ENCODE data around the gene SLC26A6. TPM values are rescaled to one million over a fixed set of nuclear protein-coding genes. Genes with fewer than 3 reads are reported as not detected.

SLC26A6 gene
- total and polyA plus RNA-seq, 4 donors = 4.4 to 13.1 (median 6.3) TPM

DNA sequence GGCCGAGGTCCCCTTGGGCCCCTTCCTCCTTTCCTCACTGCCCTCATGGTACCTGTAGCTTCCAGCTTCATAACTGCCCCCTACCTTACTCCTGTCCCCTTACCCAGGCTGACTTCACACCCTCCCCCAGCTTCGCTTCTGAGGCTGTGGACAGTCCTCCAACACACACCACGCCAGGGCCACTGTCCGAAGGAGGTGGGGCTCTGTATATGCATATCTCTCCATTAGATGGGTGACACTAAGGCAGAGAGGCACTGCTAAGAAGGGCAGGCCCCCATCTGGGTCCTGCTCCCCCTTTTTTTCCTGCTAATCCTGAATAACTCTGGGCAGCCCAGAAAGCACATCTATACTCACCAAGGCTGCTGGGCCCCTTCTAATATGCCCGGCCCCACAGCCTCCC is 39.1 kb downstream of the SLC26A6 start:
- Histone ChIP-seq H3K9ac (ENCODE audit: low read depth in 1 of 2, low read length in 2 of 2) (no peak overlapping the region), H3K4me3 (ENCODE audit: low read depth in 1 of 3, low read length in 3 of 3) (no peak overlapping the region), H3K36me3 (ENCODE audit: control insufficient read depth in 4 of 4, insufficient read depth in 3 of 4, low read depth in 1 of 4, low read length in 3 of 4) (peaks cover 8 to 38% (median 27%) of the 10 kb centered on the region in 4 donors), H3K4me1 (ENCODE audit: control insufficient read depth in 4 of 4, insufficient read depth in 4 of 4, low read length in 3 of 4) (peaks cover 0 to 4% (median 0%) of the 10 kb centered on the region in 4 donors), H3K27me3 (ENCODE audit: control insufficient read depth in 4 of 4, insufficient read depth in 4 of 4, low read length in 3 of 4) (no peaks in the 10 kb centered on the region), H3K9me3 (ENCODE audit: control insufficient read depth in 4 of 4, low read length in 3 of 4) (no peaks in the 10 kb centered on the region), H3K27ac (ENCODE audit: low read depth in 1 of 2, low read length in 2 of 2) (no peak overlapping the region)
- TF ChIP-seq GABPA (IDR thresholded peaks at IDR 0.05 in 1 of 2, conservative IDR thresholded peaks at IDR 0.05 in 1 of 2) (no peak), FOXA1 (IDR thresholded peaks at IDR 0.05) (no peak)
- TF ChIP-seq, protein P1, sequence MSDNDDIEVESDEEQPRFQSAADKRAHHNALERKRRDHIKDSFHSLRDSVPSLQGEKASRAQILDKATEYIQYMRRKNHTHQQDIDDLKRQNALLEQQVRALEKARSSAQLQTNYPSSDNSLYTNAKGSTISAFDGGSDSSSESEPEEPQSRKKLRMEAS (IDR thresholded peaks at IDR 0.05) = no peak
- no peak for DNase-seq (ENCODE audit: low spot score)
- 82% methylated on average over 5 of the region's 5 CpGs for WGBS

DNA sequence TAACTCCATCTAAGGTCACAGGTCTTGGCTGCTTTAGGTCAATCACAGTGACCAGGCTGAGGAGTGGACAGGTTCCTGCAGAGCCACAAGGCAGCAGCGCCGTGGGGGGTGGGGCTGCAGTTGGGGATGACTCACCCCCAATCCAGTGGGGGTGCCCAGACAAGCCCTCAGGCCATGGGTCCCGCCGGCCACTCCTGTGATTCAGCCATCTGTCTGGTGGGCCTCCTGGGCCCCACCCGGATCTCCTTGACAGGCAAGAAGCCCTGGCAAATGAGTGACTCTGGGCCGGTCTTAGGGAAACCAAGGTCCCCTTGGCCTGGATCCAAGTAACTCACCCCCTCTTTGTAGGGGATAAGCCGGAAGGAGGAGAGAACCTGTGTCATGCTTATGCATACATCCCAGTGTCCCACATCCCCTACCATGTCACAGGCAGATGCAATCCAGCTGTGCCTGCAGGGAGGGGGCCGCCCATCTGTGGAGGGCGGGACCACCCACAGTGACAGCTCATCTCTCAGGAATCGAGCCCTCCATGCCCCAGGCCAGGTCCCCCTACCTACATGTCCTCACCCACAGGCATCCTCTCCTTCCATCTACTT is 39.6 kb downstream of the SLC26A6 start:
- H3K4me3 ChIP-seq (ENCODE audit: low read depth in 1 of 3, low read length in 3 of 3) = no peak overlapping the region
- 46% methylated on average over 10 of the region's 10 CpGs for WGBS
- H3K9ac ChIP-seq (ENCODE audit: low read depth in 1 of 2, low read length in 2 of 2) = no peak overlapping the region
- no peak for DNase-seq (ENCODE audit: low spot score)
- H3K4me1 ChIP-seq (ENCODE audit: control insufficient read depth in 4 of 4, insufficient read depth in 4 of 4, low read length in 3 of 4) = peaks cover 0 to 4% (median 0%) of the 10 kb centered on the region in 4 donors
- H3K27ac ChIP-seq (ENCODE audit: low read depth in 1 of 2, low read length in 2 of 2) = no peak overlapping the region
- no peaks in the 10 kb centered on the region for H3K9me3 ChIP-seq (ENCODE audit: control insufficient read depth in 4 of 4, low read length in 3 of 4)
- H3K27me3 ChIP-seq (ENCODE audit: control insufficient read depth in 4 of 4, insufficient read depth in 4 of 4, low read length in 3 of 4) = no peaks in the 10 kb centered on the region
- peaks cover 8 to 32% (median 23%) of the 10 kb centered on the region in 4 donors for H3K36me3 ChIP-seq (ENCODE audit: control insufficient read depth in 4 of 4, insufficient read depth in 3 of 4, low read depth in 1 of 4, low read length in 3 of 4)
- TF ChIP-seq HNF4G (IDR thresholded peaks at IDR 0.05) = no peak
- TF ChIP-seq EGR1 (IDR thresholded peaks at IDR 0.05; ENCODE audit: low read depth in 2 of 2) = no peak
- no peak for TF ChIP-seq HNF4A (conservative IDR thresholded peaks at IDR 0.05)
- TF ChIP-seq, protein P1 (IDR thresholded peaks at IDR 0.05) = no peak
- TF ChIP-seq, protein P2, sequence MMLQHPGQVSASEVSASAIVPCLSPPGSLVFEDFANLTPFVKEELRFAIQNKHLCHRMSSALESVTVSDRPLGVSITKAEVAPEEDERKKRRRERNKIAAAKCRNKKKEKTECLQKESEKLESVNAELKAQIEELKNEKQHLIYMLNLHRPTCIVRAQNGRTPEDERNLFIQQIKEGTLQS (IDR thresholded peaks at IDR 0.05) = no peak
- TF ChIP-seq, protein P3, sequence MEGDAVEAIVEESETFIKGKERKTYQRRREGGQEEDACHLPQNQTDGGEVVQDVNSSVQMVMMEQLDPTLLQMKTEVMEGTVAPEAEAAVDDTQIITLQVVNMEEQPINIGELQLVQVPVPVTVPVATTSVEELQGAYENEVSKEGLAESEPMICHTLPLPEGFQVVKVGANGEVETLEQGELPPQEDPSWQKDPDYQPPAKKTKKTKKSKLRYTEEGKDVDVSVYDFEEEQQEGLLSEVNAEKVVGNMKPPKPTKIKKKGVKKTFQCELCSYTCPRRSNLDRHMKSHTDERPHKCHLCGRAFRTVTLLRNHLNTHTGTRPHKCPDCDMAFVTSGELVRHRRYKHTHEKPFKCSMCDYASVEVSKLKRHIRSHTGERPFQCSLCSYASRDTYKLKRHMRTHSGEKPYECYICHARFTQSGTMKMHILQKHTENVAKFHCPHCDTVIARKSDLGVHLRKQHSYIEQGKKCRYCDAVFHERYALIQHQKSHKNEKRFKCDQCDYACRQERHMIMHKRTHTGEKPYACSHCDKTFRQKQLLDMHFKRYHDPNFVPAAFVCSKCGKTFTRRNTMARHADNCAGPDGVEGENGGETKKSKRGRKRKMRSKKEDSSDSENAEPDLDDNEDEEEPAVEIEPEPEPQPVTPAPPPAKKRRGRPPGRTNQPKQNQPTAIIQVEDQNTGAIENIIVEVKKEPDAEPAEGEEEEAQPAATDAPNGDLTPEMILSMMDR (IDR thresholded peaks at IDR 0.05; ENCODE audit: low read depth, low read length, missing input control) = no peak
- TF ChIP-seq GABPA (IDR thresholded peaks at IDR 0.05 in 1 of 2, conservative IDR thresholded peaks at IDR 0.05 in 1 of 2) = no peak
- TF ChIP-seq RXRA (IDR thresholded peaks at IDR 0.05) = no peak
- no peak for TF ChIP-seq FOXA1 (IDR thresholded peaks at IDR 0.05)
- TF ChIP-seq RAD21 (IDR thresholded peaks at IDR 0.05) = no peak
- no peak for TF ChIP-seq SP1 (IDR thresholded peaks at IDR 0.05)
- no peak for TF ChIP-seq YY1 (IDR thresholded peaks at IDR 0.05)
- TF ChIP-seq JUND (IDR thresholded peaks at IDR 0.05) = no peak
- TF ChIP-seq NR2F2 (IDR thresholded peaks at IDR 0.05) = no peak
- TF ChIP-seq TAF1 (conservative IDR thresholded peaks at IDR 0.05) = no peak
- TF ChIP-seq FOXA2 (IDR thresholded peaks at IDR 0.05) = no peak

DNA sequence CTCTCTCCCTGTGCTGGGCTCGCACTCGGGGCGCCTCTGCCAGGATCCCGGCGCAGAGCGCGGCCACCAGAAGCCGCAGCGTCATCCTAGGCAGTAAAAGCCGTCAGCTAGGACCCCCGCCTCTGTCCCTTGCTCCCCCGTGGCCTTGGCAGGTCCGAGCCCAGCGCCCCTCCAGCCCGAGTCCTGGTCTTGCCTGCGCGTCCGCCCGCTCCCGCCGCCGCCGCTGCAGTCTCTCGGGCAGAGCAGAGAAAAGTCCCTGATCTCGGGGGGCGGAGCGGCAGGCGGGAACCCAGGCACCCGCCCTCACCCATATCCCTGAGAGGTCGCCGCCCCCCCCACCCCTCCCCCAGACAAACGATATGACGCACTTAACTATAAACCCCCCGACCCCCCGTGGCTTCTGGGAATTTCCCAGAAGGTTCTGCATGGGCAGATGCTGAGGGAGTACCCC is 40.2 kb downstream of the SLC26A6 start, which contains the start of gene COL7A1:
Gene COL7A1, minus strand, starts transcription at position 255 of the 451 bp plus-strand sequence. Its CDS starts 170 bp downstream, at position 85.
- WGBS = 10% methylated on average over 35 of the region's 35 CpGs
- H3K27me3 ChIP-seq (ENCODE audit: control insufficient read depth in 4 of 4, insufficient read depth in 4 of 4, low read length in 3 of 4) = no peaks in the 10 kb centered on the region
- no peak within 1 kb of the TSS for H3K27ac ChIP-seq (ENCODE audit: low read depth in 1 of 2, low read length in 2 of 2)
- no peak within 1 kb of the TSS for H3K4me3 ChIP-seq (ENCODE audit: low read depth in 1 of 3, low read length in 3 of 3)
- no peak within 1 kb of the TSS for H3K9ac ChIP-seq (ENCODE audit: low read depth in 1 of 2, low read length in 2 of 2)
- DNase-seq (ENCODE audit: low spot score) = no peak
- H3K9me3 ChIP-seq (ENCODE audit: control insufficient read depth in 4 of 4, low read length in 3 of 4) = no peaks in the 10 kb centered on the region
- peaks cover 0 to 4% (median 0%) of the 10 kb centered on the region in 4 donors for H3K4me1 ChIP-seq (ENCODE audit: control insufficient read depth in 4 of 4, insufficient read depth in 4 of 4, low read length in 3 of 4)
- peaks cover 8 to 27% (median 18%) of the 10 kb centered on the region in 4 donors for H3K36me3 ChIP-seq (ENCODE audit: control insufficient read depth in 4 of 4, insufficient read depth in 3 of 4, low read depth in 1 of 4, low read length in 3 of 4)
- TF ChIP-seq, protein P4, sequence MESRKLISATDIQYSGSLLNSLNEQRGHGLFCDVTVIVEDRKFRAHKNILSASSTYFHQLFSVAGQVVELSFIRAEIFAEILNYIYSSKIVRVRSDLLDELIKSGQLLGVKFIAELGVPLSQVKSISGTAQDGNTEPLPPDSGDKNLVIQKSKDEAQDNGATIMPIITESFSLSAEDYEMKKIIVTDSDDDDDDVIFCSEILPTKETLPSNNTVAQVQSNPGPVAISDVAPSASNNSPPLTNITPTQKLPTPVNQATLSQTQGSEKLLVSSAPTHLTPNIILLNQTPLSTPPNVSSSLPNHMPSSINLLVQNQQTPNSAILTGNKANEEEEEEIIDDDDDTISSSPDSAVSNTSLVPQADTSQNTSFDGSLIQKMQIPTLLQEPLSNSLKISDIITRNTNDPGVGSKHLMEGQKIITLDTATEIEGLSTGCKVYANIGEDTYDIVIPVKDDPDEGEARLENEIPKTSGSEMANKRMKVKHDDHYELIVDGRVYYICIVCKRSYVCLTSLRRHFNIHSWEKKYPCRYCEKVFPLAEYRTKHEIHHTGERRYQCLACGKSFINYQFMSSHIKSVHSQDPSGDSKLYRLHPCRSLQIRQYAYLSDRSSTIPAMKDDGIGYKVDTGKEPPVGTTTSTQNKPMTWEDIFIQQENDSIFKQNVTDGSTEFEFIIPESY (IDR thresholded peaks at IDR 0.05) = no peak
- TF ChIP-seq, protein P3 (IDR thresholded peaks at IDR 0.05; ENCODE audit: low read depth, low read length, missing input control) = no peak
- TF ChIP-seq NR2F2 (IDR thresholded peaks at IDR 0.05) = no peak
- no peak for TF ChIP-seq SP1 (IDR thresholded peaks at IDR 0.05)
